Measurements from ENCODE around the gene MACO1.

MACO1 gene

DNA sequence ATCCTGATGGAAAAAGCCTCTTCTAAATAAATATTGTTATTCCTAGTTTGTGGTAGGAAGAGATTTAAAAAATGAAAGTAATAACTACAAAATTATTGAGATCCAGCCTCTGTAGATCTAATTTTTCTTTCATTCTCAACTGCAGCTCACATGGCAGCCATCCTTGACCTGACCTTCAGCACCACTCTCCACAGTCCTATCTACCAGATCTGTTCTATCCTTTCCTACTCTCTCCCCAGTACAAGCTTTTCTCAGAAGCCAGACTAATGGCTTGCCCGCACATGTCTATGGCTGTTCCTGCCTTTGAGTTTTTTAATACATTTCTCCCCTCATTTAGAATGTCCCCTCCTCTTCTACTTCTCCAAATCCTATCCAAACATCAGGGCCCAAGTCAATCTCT is 51.5 kb downstream of the MACO1 start:
- TF ChIP-seq SIN3A (IDR thresholded peaks at IDR 0.05; ENCODE audit: borderline replicate concordance, insufficient read depth, low read length) = no peak
- TF ChIP-seq, protein P1, sequence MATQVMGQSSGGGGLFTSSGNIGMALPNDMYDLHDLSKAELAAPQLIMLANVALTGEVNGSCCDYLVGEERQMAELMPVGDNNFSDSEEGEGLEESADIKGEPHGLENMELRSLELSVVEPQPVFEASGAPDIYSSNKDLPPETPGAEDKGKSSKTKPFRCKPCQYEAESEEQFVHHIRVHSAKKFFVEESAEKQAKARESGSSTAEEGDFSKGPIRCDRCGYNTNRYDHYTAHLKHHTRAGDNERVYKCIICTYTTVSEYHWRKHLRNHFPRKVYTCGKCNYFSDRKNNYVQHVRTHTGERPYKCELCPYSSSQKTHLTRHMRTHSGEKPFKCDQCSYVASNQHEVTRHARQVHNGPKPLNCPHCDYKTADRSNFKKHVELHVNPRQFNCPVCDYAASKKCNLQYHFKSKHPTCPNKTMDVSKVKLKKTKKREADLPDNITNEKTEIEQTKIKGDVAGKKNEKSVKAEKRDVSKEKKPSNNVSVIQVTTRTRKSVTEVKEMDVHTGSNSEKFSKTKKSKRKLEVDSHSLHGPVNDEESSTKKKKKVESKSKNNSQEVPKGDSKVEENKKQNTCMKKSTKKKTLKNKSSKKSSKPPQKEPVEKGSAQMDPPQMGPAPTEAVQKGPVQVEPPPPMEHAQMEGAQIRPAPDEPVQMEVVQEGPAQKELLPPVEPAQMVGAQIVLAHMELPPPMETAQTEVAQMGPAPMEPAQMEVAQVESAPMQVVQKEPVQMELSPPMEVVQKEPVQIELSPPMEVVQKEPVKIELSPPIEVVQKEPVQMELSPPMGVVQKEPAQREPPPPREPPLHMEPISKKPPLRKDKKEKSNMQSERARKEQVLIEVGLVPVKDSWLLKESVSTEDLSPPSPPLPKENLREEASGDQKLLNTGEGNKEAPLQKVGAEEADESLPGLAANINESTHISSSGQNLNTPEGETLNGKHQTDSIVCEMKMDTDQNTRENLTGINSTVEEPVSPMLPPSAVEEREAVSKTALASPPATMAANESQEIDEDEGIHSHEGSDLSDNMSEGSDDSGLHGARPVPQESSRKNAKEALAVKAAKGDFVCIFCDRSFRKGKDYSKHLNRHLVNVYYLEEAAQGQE (IDR thresholded peaks at IDR 0.05; ENCODE audit: insufficient read depth in 1 of 2, low read depth in 2 of 2, low read length in 2 of 2) = no peak

DNA sequence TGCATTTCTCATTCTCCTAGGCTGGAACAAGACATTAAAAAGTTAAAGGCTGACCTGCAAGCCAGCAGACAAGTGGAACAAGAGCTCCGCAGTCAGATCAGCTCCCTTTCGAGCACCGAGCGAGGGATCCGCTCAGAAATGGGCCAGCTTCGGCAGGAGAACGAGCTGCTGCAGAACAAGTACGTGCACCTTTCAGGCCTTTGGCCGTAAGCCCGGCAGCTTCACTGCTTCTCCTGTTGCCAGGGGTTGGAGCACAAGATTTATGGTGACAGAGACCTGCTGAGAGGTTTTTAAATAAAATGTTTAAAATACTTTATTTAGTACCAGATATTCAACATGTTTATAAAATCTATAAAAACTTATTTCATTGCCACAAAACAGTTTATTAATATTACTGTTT is 53.4 kb downstream of the MACO1 start:
- TF ChIP-seq POLR2AphosphoS5 (IDR thresholded peaks at IDR 0.05; ENCODE audit: low read depth, low read length) (no peak), SIN3A (IDR thresholded peaks at IDR 0.05; ENCODE audit: borderline replicate concordance, insufficient read depth, low read length) (no peak), FOXP2 (optimal IDR thresholded peaks at IDR 0.05; ENCODE audit: borderline replicate concordance, extremely low read depth, extremely low read length, insufficient read depth) (no peak), TAF1 (IDR thresholded peaks at IDR 0.05; ENCODE audit: borderline replicate concordance, insufficient read depth, low read length) (no peak)
- TF ChIP-seq, protein P1 (IDR thresholded peaks at IDR 0.05; ENCODE audit: insufficient read depth in 1 of 2, low read depth in 2 of 2, low read length in 2 of 2) = no peak

DNA sequence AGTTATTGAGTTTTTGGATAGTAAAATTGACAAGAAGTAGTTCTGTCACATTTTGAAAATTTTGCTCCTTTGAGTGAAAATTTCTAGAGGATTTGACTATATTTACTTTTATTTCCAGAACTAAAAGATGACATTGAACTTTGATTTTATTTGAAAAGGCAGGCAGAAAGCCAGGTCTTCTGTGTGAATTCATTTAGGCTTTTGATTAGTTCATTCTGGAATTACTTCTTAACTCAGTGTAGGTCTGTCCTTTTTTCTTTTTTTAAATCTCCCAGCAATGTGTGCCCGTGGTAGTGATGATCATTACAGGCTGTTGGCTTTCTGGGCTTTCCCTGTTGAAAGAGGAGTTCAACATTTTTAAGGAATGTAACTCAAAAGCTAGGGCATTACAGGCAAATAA is 53.8 kb downstream of the MACO1 start:
- TF ChIP-seq SIN3A (IDR thresholded peaks at IDR 0.05; ENCODE audit: borderline replicate concordance, insufficient read depth, low read length) (no peak), TAF1 (IDR thresholded peaks at IDR 0.05; ENCODE audit: borderline replicate concordance, insufficient read depth, low read length) (no peak), POLR2AphosphoS5 (IDR thresholded peaks at IDR 0.05; ENCODE audit: low read depth, low read length) (no peak), FOXP2 (optimal IDR thresholded peaks at IDR 0.05; ENCODE audit: borderline replicate concordance, extremely low read depth, extremely low read length, insufficient read depth) (no peak)
- TF ChIP-seq, protein P1 (IDR thresholded peaks at IDR 0.05; ENCODE audit: insufficient read depth in 1 of 2, low read depth in 2 of 2, low read length in 2 of 2) = no peak

DNA sequence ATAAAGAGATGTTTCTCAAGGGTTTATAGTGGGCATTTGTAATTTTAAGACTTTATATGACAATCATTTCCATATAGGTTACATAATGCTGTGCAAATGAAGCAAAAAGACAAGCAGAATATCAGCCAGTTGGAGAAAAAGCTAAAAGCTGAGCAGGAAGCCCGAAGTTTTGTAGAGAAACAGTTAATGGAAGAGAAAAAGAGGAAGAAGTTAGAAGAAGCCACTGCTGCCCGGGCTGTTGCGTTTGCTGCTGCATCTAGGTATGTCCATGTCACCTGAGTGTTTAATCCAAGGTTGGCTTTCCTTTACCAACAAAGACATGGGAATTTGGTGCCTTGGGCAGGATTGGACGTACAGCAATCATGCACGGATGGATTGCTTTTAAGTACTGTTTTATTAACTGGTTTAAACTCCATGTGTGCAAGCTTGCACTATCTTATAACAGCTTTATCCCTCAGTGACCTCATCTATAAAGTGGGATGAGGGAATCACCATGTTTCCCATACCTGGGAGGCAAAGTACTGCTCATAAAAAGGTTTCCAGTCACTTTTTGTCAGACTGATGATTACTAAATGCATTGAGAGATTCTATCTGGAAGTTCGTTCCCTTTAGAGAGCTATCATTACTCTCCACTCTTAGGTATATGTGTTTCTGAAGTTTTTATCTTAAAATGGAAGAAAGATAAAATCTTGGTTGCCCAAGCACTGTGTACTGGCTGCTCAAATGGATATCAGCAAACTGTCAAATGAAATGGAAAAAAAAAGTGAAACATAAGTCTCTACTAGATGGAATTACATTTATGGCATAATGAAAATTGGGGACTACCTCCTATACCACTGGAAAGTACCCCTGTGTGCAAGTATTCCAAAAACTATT is 55.1 kb downstream of the MACO1 start:
- TF ChIP-seq SIN3A (IDR thresholded peaks at IDR 0.05; ENCODE audit: borderline replicate concordance, insufficient read depth, low read length) (no peak), POLR2AphosphoS5 (IDR thresholded peaks at IDR 0.05; ENCODE audit: low read depth, low read length) (no peak), TAF1 (IDR thresholded peaks at IDR 0.05; ENCODE audit: borderline replicate concordance, insufficient read depth, low read length) (no peak), FOXP2 (optimal IDR thresholded peaks at IDR 0.05; ENCODE audit: borderline replicate concordance, extremely low read depth, extremely low read length, insufficient read depth) (no peak)
- TF ChIP-seq, protein P1 (IDR thresholded peaks at IDR 0.05; ENCODE audit: insufficient read depth in 1 of 2, low read depth in 2 of 2, low read length in 2 of 2) = no peak

Data from PFSK-1 (cell line).